IMR-90 (cell line): ENCODE results near the gene PRSS1.

ENCODE experiments used
- BHLHE40 ChIP-seq: fragments of 150-350 bp; IDR thresholded peaks from 2 replicates; pipeline ENCODE4 v1.6.1; 2016; ENCODE audit warnings: mild to moderate bottlenecking, low read depth, low read length
- CEBPB ChIP-seq: IDR thresholded peaks from 2 replicates; pipeline ENCODE4 v1.6.1; 2012; ENCODE audit warnings: low read depth, low read length, improper control_type of control experiment
- FOS ChIP-seq: fragments of 150-350 bp; IDR thresholded peaks from 2 replicates; pipeline ENCODE4 v1.6.1; 2016; ENCODE audit warnings: low read depth, low read length
- MAFK ChIP-seq: IDR thresholded peaks from 2 replicates; pipeline ENCODE4 v1.6.1; 2012; ENCODE audit warnings: low read depth, low read length, improper control_type of control experiment
- MAZ ChIP-seq: IDR thresholded peaks from 2 replicates; pipeline ENCODE4 v1.6.1; 2012; ENCODE audit warnings: low read depth, mild to moderate bottlenecking, low read length, improper control_type of control experiment, moderate library complexity, borderline replicate concordance
- MXI1 ChIP-seq: IDR thresholded peaks from 2 replicates; pipeline ENCODE4 v1.6.1; 2012; ENCODE audit warnings: low read depth, mild to moderate bottlenecking, low read length, moderate library complexity, borderline replicate concordance
- POLR2A ChIP-seq: IDR thresholded peaks from 2 replicates; pipeline ENCODE4 v1.6.1; 2012; ENCODE audit warnings: mild to moderate bottlenecking, low read depth, low read length
- RAD21 ChIP-seq: IDR thresholded peaks from 2 replicates; pipeline ENCODE4 v1.6.1; 2012; ENCODE audit warnings: low read length, improper control_type of control experiment
- RCOR1 ChIP-seq: IDR thresholded peaks from 2 replicates; pipeline ENCODE4 v1.6.1; 2012; ENCODE audit warnings: mild to moderate bottlenecking, low read length, improper control_type of control experiment; ENCODE audit not compliant: insufficient replicate concordance
- RFX5 ChIP-seq: IDR thresholded peaks from 2 replicates; pipeline ENCODE4 v1.8.0; 2012; ENCODE audit warnings: low read depth, mild to moderate bottlenecking, low read length, moderate library complexity
- SMC3 ChIP-seq: fragments of 150-350 bp; IDR thresholded peaks from 2 replicates; pipeline ENCODE4 v1.6.1; 2016; ENCODE audit warnings: low read depth, mild to moderate bottlenecking, antibody characterized with exemption, low read length, moderate library complexity
- TF ChIP-seq, protein P1 (sequence below): conservative IDR thresholded peaks from 2 replicates; pipeline ENCODE4 v1.5.1; 2012; ENCODE audit warnings: mild to moderate bottlenecking, low read depth, low read length, improper control_type of control experiment
- TF ChIP-seq, protein P2 (sequence below): fragments of 150-350 bp; IDR thresholded peaks from 2 replicates; pipeline ENCODE4 v1.6.1; 2016; ENCODE audit warnings: low read depth, mild to moderate bottlenecking, low read length, moderate library complexity, borderline replicate concordance
- TF ChIP-seq, protein P3 (sequence below): fragments of 150-350 bp; IDR thresholded peaks from 2 replicates; pipeline ENCODE4 v1.6.1; 2017; ENCODE audit warnings: mild to moderate bottlenecking, antibody characterized with exemption, low read length, low read depth

DNA sequence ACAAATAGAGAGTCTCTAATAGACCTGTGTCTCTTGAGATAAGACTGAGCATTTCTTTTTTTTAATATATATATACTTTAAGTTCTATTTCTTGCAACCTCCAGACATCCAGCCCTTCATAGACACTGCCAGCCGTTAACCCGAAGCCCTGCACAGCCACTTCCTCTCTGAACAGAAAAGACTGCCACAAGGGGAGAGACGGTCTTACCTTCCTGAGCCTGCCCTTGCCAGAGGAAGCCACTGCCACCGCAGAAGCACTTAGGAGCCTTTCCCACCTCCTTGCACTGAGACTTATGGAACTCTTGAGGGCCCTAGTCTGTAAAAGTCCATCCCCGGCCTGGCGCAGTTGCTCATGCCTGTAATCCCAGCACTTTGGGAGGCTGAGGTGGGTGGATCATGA is 31.8 kb upstream of the PRSS1 start:
- TF ChIP-seq MAZ = no peak
- TF ChIP-seq, protein P1, sequence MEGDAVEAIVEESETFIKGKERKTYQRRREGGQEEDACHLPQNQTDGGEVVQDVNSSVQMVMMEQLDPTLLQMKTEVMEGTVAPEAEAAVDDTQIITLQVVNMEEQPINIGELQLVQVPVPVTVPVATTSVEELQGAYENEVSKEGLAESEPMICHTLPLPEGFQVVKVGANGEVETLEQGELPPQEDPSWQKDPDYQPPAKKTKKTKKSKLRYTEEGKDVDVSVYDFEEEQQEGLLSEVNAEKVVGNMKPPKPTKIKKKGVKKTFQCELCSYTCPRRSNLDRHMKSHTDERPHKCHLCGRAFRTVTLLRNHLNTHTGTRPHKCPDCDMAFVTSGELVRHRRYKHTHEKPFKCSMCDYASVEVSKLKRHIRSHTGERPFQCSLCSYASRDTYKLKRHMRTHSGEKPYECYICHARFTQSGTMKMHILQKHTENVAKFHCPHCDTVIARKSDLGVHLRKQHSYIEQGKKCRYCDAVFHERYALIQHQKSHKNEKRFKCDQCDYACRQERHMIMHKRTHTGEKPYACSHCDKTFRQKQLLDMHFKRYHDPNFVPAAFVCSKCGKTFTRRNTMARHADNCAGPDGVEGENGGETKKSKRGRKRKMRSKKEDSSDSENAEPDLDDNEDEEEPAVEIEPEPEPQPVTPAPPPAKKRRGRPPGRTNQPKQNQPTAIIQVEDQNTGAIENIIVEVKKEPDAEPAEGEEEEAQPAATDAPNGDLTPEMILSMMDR = no peak
- no peak for TF ChIP-seq RAD21
- no peak for TF ChIP-seq POLR2A
- no peak for TF ChIP-seq BHLHE40
- no peak for TF ChIP-seq RFX5
- TF ChIP-seq FOS = no peak
- no peak for TF ChIP-seq MXI1
- TF ChIP-seq, protein P2, sequence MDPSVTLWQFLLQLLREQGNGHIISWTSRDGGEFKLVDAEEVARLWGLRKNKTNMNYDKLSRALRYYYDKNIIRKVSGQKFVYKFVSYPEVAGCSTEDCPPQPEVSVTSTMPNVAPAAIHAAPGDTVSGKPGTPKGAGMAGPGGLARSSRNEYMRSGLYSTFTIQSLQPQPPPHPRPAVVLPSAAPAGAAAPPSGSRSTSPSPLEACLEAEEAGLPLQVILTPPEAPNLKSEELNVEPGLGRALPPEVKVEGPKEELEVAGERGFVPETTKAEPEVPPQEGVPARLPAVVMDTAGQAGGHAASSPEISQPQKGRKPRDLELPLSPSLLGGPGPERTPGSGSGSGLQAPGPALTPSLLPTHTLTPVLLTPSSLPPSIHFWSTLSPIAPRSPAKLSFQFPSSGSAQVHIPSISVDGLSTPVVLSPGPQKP = no peak
- no peak for TF ChIP-seq MAFK
- no peak for TF ChIP-seq SMC3
- no peak for TF ChIP-seq RCOR1
- TF ChIP-seq, protein P3, sequence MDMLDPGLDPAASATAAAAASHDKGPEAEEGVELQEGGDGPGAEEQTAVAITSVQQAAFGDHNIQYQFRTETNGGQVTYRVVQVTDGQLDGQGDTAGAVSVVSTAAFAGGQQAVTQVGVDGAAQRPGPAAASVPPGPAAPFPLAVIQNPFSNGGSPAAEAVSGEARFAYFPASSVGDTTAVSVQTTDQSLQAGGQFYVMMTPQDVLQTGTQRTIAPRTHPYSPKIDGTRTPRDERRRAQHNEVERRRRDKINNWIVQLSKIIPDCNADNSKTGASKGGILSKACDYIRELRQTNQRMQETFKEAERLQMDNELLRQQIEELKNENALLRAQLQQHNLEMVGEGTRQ = no peak
- TF ChIP-seq CEBPB = no peak
